Activated CD8-positive, alpha-beta T cell treated with anti-CD3 and anti-CD28 coated beads for 36 hours (primary cell): ENCODE measurements around the gene BAAT. TPM values are rescaled to one million over a fixed set of nuclear protein-coding genes. Genes with fewer than 3 reads are reported as not detected.
"Not testable (repeated sequence)": the region's sequence is repeated elsewhere in the genome, so short reads cannot be mapped to it uniquely, and the experiment has no call there.

Experiments used
- ATAC-seq: fragments of 200-7000 bp; cut with Tn5 transposase; one replicate; pipeline ENCODE4 v1.10.0; 2021; ENCODE audit warnings: mild to moderate bottlenecking, moderate library complexity
- CTCF ChIA-PET: fragments of 350-600 bp; sonication (Branson Sonifier 250); formaldehyde crosslinking; loops from one replicate; lab custom pipeline; 2021; ENCODE audit warnings: antibody characterized with exemption; lab: Charles Lee
- POLR2A ChIA-PET: fragments of 350-600 bp; sonication (Branson Sonifier 250); formaldehyde crosslinking; loops from one replicate; lab custom pipeline; 2021; ENCODE audit warnings: antibody characterized with exemption; lab: Charles Lee
- DNase-seq: peaks from one replicate; pipeline ENCODE4 v3.0.0-alpha.2; 2020
- H3K27ac Mint-ChIP-seq: one replicate; pipeline ENCODE4 v1.8.0; 2021; ENCODE audit warnings: mild to moderate bottlenecking, mixed read lengths
- H3K27me3 Mint-ChIP-seq: one replicate; pipeline ENCODE4 v1.8.0; 2021; ENCODE audit warnings: mixed read lengths
- H3K36me3 Mint-ChIP-seq: one replicate; pipeline ENCODE4 v1.8.0; 2021; ENCODE audit warnings: low read depth, mixed read lengths
- H3K4me1 Mint-ChIP-seq: one replicate; pipeline ENCODE4 v1.8.0; 2021; ENCODE audit warnings: low read depth, mixed read lengths
- H3K4me3 Mint-ChIP-seq: one replicate; pipeline ENCODE4 v1.8.0; 2021; ENCODE audit warnings: mild to moderate bottlenecking, moderate library complexity, mixed read lengths
- H3K9me3 Mint-ChIP-seq: one replicate; pipeline ENCODE4 v1.8.0; 2021; ENCODE audit warnings: mixed read lengths
- CTCF ChIP-seq: fragments of 200-600 bp; IDR thresholded peaks from one replicate; pipeline ENCODE4 v1.8.0; 2022; ENCODE audit warnings: antibody characterized with exemption, mild to moderate bottlenecking
- intact Hi-C: fragments of 100-400 bp; cut with micrococcal nuclease; formaldehyde crosslinking; loops from one replicate; pipeline ENCODE4 v1.10.0; 2022
- total RNA-seq, 2 experiments: library from RNA; stranded (reverse); gene quantifications; one replicate each; pipeline ENCODE4 v1.2.3, GENCODE V29; 2021

Gene BAAT
- total RNA-seq = not detected

- H3K27ac Mint-ChIP-seq, H3K27me3 Mint-ChIP-seq, ATAC-seq, H3K9me3 Mint-ChIP-seq, CTCF ChIA-PET, H3K4me3 Mint-ChIP-seq, DNase-seq, intact Hi-C loops, H3K4me1 Mint-ChIP-seq, POLR2A ChIA-PET: not testable (repeated sequence)
- peaks cover 34% of the 10 kb centered on the region for H3K36me3 Mint-ChIP-seq
These were observed at the start of gene BAAT for GRCh38 chr9:101384873-101385536. Gene BAAT, minus strand, starts transcription at chr9:101385006. Its CDS starts 13,602 bp downstream, at chr9:101371404.

- Mint-ChIP-seq H3K36me3 (no peaks in the 10 kb centered on the region), H3K4me1 (no peaks in the 10 kb centered on the region), H3K9me3 (no peaks in the 10 kb centered on the region), H3K27me3 (peaks cover 11% of the 10 kb centered on the region), H3K27ac (no peak overlapping the region), H3K4me3 (no peak overlapping the region)
- ChIA-PET CTCF (interaction anchor here (1.2 to 1.5 kb wide), 2 partner anchors 16 to 122 kb away, joined by 3 to 4 read pairs; no protein-coding TSS in a partner anchor), POLR2A (no interaction called here)
- intact Hi-C loops = no loop called here
- DNase-seq = no peak
- ATAC-seq = no peak
- no peak for TF ChIP-seq CTCF
These were observed 48.4 kb upstream of the BAAT start for GRCh38 chr9:101433229-101433628.

- DNase-seq (no peak), ATAC-seq (no peak)
- POLR2A ChIA-PET = no interaction called here
- H3K36me3 Mint-ChIP-seq = no peaks in the 10 kb centered on the region
- TF ChIP-seq CTCF = no peak
- H3K4me1 Mint-ChIP-seq = no peaks in the 10 kb centered on the region
- no peaks in the 10 kb centered on the region for H3K9me3 Mint-ChIP-seq
- intact Hi-C loops = no loop called here
- H3K27ac Mint-ChIP-seq = no peak overlapping the region
- no peak overlapping the region for H3K4me3 Mint-ChIP-seq
- peaks cover 12% of the 10 kb centered on the region for H3K27me3 Mint-ChIP-seq
- CTCF ChIA-PET = interaction anchor here (1.1 to 1.5 kb wide), 3 partner anchors 9 to 121 kb away, joined by 3 to 5 read pairs (median 4); no protein-coding TSS in a partner anchor
These were observed 47.9 kb upstream of the BAAT start for GRCh38 chr9:101432740-101433139.

GRCh38 chr9:101432171-101432570 lies 47.4 kb upstream of the BAAT start:
- intact Hi-C loops = no loop called here
- Mint-ChIP-seq H3K36me3 (no peaks in the 10 kb centered on the region), H3K27ac (no peak overlapping the region), H3K27me3 (peaks cover 8% of the 10 kb centered on the region), H3K4me3 (no peak overlapping the region), H3K9me3 (no peaks in the 10 kb centered on the region), H3K4me1 (no peaks in the 10 kb centered on the region)
- ChIA-PET POLR2A (no interaction called here), CTCF (interaction anchor here (1.1 to 1.5 kb wide), 3 partner anchors 9 to 120 kb away, joined by 3 to 5 read pairs (median 4); no protein-coding TSS in a partner anchor)
- no peak for TF ChIP-seq CTCF
- ATAC-seq (no peak), DNase-seq (no peak)

- no peak for TF ChIP-seq CTCF
- no peak overlapping the region for H3K4me3 Mint-ChIP-seq
These were observed 44.9 kb upstream of the BAAT start for GRCh38 chr9:101429736-101430135.

More at GRCh38 chr9:101429736-101430135, 44.9 kb upstream of the BAAT start:
- no peaks in the 10 kb centered on the region for H3K9me3 Mint-ChIP-seq
- peaks cover 4% of the 10 kb centered on the region for H3K27me3 Mint-ChIP-seq
- POLR2A ChIA-PET = interaction anchor here (0.6 kb wide), 1 partner anchor 56 kb away, joined by 3 read pairs; no protein-coding TSS in a partner anchor
- DNase-seq = no peak
- no peaks in the 10 kb centered on the region for H3K4me1 Mint-ChIP-seq
- no peaks in the 10 kb centered on the region for H3K36me3 Mint-ChIP-seq
- no peak overlapping the region for H3K27ac Mint-ChIP-seq
- intact Hi-C loops = no loop called here
- CTCF ChIA-PET = no interaction called here
- no peak for ATAC-seq
